Measurements from ENCODE around the gene TANGO2.

GRCh38 chr22:19992481-19992911, 28.4 kb upstream of the TANGO2 start:
- TF ChIP-seq CTBP1 (IDR thresholded peaks at IDR 0.05; ENCODE audit: borderline replicate concordance) (no peak), ARNT (IDR thresholded peaks at IDR 0.05) (no peak), PKNOX1 (IDR thresholded peaks at IDR 0.05) (no peak), FOXK2 (IDR thresholded peaks at IDR 0.05) (no peak), BHLHE40 (IDR thresholded peaks at IDR 0.05; ENCODE audit: borderline replicate concordance) (no peak), HDGF (IDR thresholded peaks at IDR 0.05; ENCODE audit: borderline replicate concordance) (no peak), SUZ12 (IDR thresholded peaks at IDR 0.05) (no peak), NFRKB (IDR thresholded peaks at IDR 0.05) (no peak)
